Measurements from ENCODE around the gene TMEM132C.

GRCh38 chr12:128286970-128287369, 20.0 kb downstream of the TMEM132C start:
- TF ChIP-seq, protein P1, sequence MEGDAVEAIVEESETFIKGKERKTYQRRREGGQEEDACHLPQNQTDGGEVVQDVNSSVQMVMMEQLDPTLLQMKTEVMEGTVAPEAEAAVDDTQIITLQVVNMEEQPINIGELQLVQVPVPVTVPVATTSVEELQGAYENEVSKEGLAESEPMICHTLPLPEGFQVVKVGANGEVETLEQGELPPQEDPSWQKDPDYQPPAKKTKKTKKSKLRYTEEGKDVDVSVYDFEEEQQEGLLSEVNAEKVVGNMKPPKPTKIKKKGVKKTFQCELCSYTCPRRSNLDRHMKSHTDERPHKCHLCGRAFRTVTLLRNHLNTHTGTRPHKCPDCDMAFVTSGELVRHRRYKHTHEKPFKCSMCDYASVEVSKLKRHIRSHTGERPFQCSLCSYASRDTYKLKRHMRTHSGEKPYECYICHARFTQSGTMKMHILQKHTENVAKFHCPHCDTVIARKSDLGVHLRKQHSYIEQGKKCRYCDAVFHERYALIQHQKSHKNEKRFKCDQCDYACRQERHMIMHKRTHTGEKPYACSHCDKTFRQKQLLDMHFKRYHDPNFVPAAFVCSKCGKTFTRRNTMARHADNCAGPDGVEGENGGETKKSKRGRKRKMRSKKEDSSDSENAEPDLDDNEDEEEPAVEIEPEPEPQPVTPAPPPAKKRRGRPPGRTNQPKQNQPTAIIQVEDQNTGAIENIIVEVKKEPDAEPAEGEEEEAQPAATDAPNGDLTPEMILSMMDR (IDR thresholded peaks at IDR 0.05; ENCODE audit: low read depth, low read length, missing input control), result no peak
- TF ChIP-seq TAF1 (conservative IDR thresholded peaks at IDR 0.05) (no peak), JUND (IDR thresholded peaks at IDR 0.05) (no peak), FOXA1 (IDR thresholded peaks at IDR 0.05) (no peak), REST (IDR thresholded peaks at IDR 0.05) (no peak), RAD21 (IDR thresholded peaks at IDR 0.05) (no peak), GABPA (IDR thresholded peaks at IDR 0.05 in 1 of 2, conservative IDR thresholded peaks at IDR 0.05 in 1 of 2) (no peak)
- TF ChIP-seq, protein P2, sequence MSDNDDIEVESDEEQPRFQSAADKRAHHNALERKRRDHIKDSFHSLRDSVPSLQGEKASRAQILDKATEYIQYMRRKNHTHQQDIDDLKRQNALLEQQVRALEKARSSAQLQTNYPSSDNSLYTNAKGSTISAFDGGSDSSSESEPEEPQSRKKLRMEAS (IDR thresholded peaks at IDR 0.05), result no peak

Measured in liver (tissue), 3 donors.